Mesendoderm (in vitro differentiated cells): ENCODE data around the gene PGBD5.

Source experiments
- DNase-seq: peaks from one replicate; pipeline ENCODE4 v3.0.0; 2013
- H2AK5ac ChIP-seq: 2 replicates; pipeline ENCODE4 v1.6.1; 2013; ENCODE audit warnings: low read length, inconsistent platforms
- H2BK120ac ChIP-seq: 2 replicates; pipeline ENCODE4 v1.6.1; 2013; ENCODE audit warnings: low read depth, mild to moderate bottlenecking, low read length, moderate library complexity, mixed read lengths
- H2BK15ac ChIP-seq: replicated peaks from 2 replicates; pipeline ENCODE4 v1.6.1; 2013; ENCODE audit warnings: low read depth, mild to moderate bottlenecking, moderate library complexity
- H2BK5ac ChIP-seq: 2 replicates; pipeline ENCODE4 v1.6.1; 2013; ENCODE audit warnings: low read length, inconsistent platforms
- H3K18ac ChIP-seq: 2 replicates; pipeline ENCODE4 v1.6.1; 2013; ENCODE audit warnings: mild to moderate bottlenecking, low read length, mixed read lengths
- H3K23ac ChIP-seq: one replicate; pipeline ENCODE4 v1.6.1; 2013; ENCODE audit warnings: low read length
- H3K27ac ChIP-seq: 2 replicates; pipeline ENCODE4 v1.5.1; 2013; ENCODE audit warnings: low read depth, mild to moderate bottlenecking, inconsistent platforms, low read length, moderate library complexity
- H3K27me3 ChIP-seq: 2 replicates; pipeline ENCODE4 v1.6.1; 2013; ENCODE audit warnings: low read length, control low read depth, mild to moderate bottlenecking, inconsistent platforms; ENCODE audit not compliant: insufficient read depth, poor library complexity
- H3K36me3 ChIP-seq: 2 replicates; pipeline ENCODE4 v1.6.1; 2013; ENCODE audit warnings: low read length, inconsistent platforms; ENCODE audit not compliant: control insufficient read depth, insufficient read depth
- H3K4ac ChIP-seq: one replicate; pipeline ENCODE4 v1.6.1; 2013; ENCODE audit warnings: low read depth, mild to moderate bottlenecking, low read length, moderate library complexity
- H3K4me1 ChIP-seq: 2 replicates; pipeline ENCODE4 v1.6.1; 2013; ENCODE audit warnings: low read depth, low read length, inconsistent platforms; ENCODE audit not compliant: control insufficient read depth
- H3K4me2 ChIP-seq: 2 replicates; pipeline ENCODE4 v1.6.1; 2013; ENCODE audit warnings: low read length
- H3K4me3 ChIP-seq: 2 replicates; pipeline ENCODE4 v1.5.1; 2013; ENCODE audit warnings: mild to moderate bottlenecking, low read length
- H3K56ac ChIP-seq: one replicate; pipeline ENCODE4 v1.6.1; 2013; ENCODE audit warnings: low read length
- H3K79me1 ChIP-seq: 2 replicates; pipeline ENCODE4 v1.6.1; 2013; ENCODE audit warnings: low read length, inconsistent platforms
- H3K79me2 ChIP-seq: 2 replicates; pipeline ENCODE4 v1.6.1; 2013; ENCODE audit warnings: mild to moderate bottlenecking, low read length; ENCODE audit not compliant: control insufficient read depth, insufficient read depth
- H3K9ac ChIP-seq: 2 replicates; pipeline ENCODE4 v1.6.1; 2013; ENCODE audit warnings: low read length, inconsistent platforms
- H4K5ac ChIP-seq: one replicate; pipeline ENCODE4 v1.6.1; 2013; ENCODE audit warnings: low read length
- H4K8ac ChIP-seq: one replicate; pipeline ENCODE4 v1.6.1; 2013; ENCODE audit warnings: low read depth, mild to moderate bottlenecking, control low read depth, low read length, moderate library complexity
- WGBS: extraction: QIAGEN DNeasy Blood & Tissue Kit; methylation state at CpG from one replicate; pipeline ENCODE4 v1.1.7; 2013; ENCODE audit warnings: low lambda C conversion rate, missing lambda C conversion rate; ENCODE audit not compliant: insufficient coverage; ENCODE audit errors: extremely low coverage; 5-methylcytosine and 5-hydroxymethylcytosine counted together

PGBD5 gene

GRCh38 chr1:230382001-230382491 is 44.1 kb downstream of the PGBD5 start:
- Histone ChIP-seq H3K4me3 (no peak overlapping the region), H2AK5ac (no peak overlapping the region), H3K27ac (no peak overlapping the region), H4K5ac (no peak overlapping the region), H4K8ac (no peak overlapping the region), H3K27me3 (no peaks in the 10 kb centered on the region), H3K4ac (no peak overlapping the region), H2BK5ac (no peak overlapping the region), H3K36me3 (no peaks in the 10 kb centered on the region), H3K9ac (no peak overlapping the region), H3K4me2 (no peak overlapping the region), H2BK120ac (no peak overlapping the region), H3K4me1 (peaks cover 7% of the 10 kb centered on the region), H3K23ac (no peak overlapping the region), H3K18ac (no peak overlapping the region), H2BK15ac (no peak overlapping the region), H3K79me2 (no peaks in the 10 kb centered on the region), H3K79me1 (no peaks in the 10 kb centered on the region), H3K56ac (no peak overlapping the region)
- DNase-seq = peak; percentile 91
- WGBS = no CpG with 5 or more reads among the region's 7 CpGs

GRCh38 chr1:230381585-230381984 is 44.5 kb downstream of the PGBD5 start:
- H3K79me2 ChIP-seq = no peaks in the 10 kb centered on the region
- peak; percentile 34 for DNase-seq
- no peak overlapping the region for H3K9ac ChIP-seq
- no peak overlapping the region for H2BK15ac ChIP-seq
- no peak overlapping the region for H3K23ac ChIP-seq
- H4K5ac ChIP-seq = no peak overlapping the region
- H3K4me2 ChIP-seq = no peak overlapping the region
- peaks cover 7% of the 10 kb centered on the region for H3K4me1 ChIP-seq
- H4K8ac ChIP-seq = no peak overlapping the region
- H3K36me3 ChIP-seq = no peaks in the 10 kb centered on the region
- no peak overlapping the region for H2BK120ac ChIP-seq
- peak overlapping the region; percentile 17 for H3K56ac ChIP-seq
- WGBS = no CpG with 5 or more reads among the region's 6 CpGs
- no peak overlapping the region for H3K4me3 ChIP-seq
- no peaks in the 10 kb centered on the region for H3K79me1 ChIP-seq
- no peaks in the 10 kb centered on the region for H3K27me3 ChIP-seq
- no peak overlapping the region for H3K18ac ChIP-seq
- H3K27ac ChIP-seq = no peak overlapping the region
- H3K4ac ChIP-seq = no peak overlapping the region
- H2BK5ac ChIP-seq = no peak overlapping the region
- no peak overlapping the region for H2AK5ac ChIP-seq

- H3K18ac ChIP-seq = no peak overlapping the region
- H3K56ac ChIP-seq = no peak overlapping the region
- no peaks in the 10 kb centered on the region for H3K27me3 ChIP-seq
- no CpG with 5 or more reads among the region's 5 CpGs for WGBS
- no peak overlapping the region for H2BK15ac ChIP-seq
- H3K4ac ChIP-seq = no peak overlapping the region
- DNase-seq = no peak
- no peaks in the 10 kb centered on the region for H3K79me2 ChIP-seq
- H3K4me1 ChIP-seq = peaks cover 7% of the 10 kb centered on the region
- H3K27ac ChIP-seq = no peak overlapping the region
- H3K4me2 ChIP-seq = no peak overlapping the region
- H4K8ac ChIP-seq = no peak overlapping the region
- H2AK5ac ChIP-seq = no peak overlapping the region
- no peak overlapping the region for H3K4me3 ChIP-seq
- H2BK120ac ChIP-seq = no peak overlapping the region
- H3K9ac ChIP-seq = no peak overlapping the region
- no peaks in the 10 kb centered on the region for H3K79me1 ChIP-seq
- H2BK5ac ChIP-seq = no peak overlapping the region
- no peaks in the 10 kb centered on the region for H3K36me3 ChIP-seq
- H3K23ac ChIP-seq = no peak overlapping the region
- no peak overlapping the region for H4K5ac ChIP-seq
Measured at GRCh38 chr1:230381049-230381467, 45.1 kb downstream of the PGBD5 start.

- Histone ChIP-seq H3K23ac (no peak overlapping the region), H3K79me2 (no peaks in the 10 kb centered on the region), H3K4ac (no peak overlapping the region), H4K5ac (no peak overlapping the region), H2AK5ac (no peak overlapping the region), H4K8ac (no peak overlapping the region), H3K56ac (no peak overlapping the region), H3K4me1 (peaks cover 7% of the 10 kb centered on the region), H3K4me2 (no peak overlapping the region), H3K36me3 (no peaks in the 10 kb centered on the region), H3K9ac (no peak overlapping the region), H3K18ac (no peak overlapping the region), H2BK120ac (no peak overlapping the region), H3K79me1 (no peaks in the 10 kb centered on the region), H2BK5ac (no peak overlapping the region), H3K4me3 (no peak overlapping the region), H3K27me3 (no peaks in the 10 kb centered on the region), H3K27ac (no peak overlapping the region), H2BK15ac (no peak overlapping the region)
- no peak for DNase-seq
- no CpG with 5 or more reads among the region's 1 CpG for WGBS
Measured at GRCh38 chr1:230379928-230380327, 46.2 kb downstream of the PGBD5 start.

GRCh38 chr1:230379462-230379861 is 46.7 kb downstream of the PGBD5 start:
- Histone ChIP-seq H3K9ac (no peak overlapping the region), H3K18ac (no peak overlapping the region), H3K79me2 (no peaks in the 10 kb centered on the region), H4K8ac (no peak overlapping the region), H3K4me2 (no peak overlapping the region), H3K23ac (no peak overlapping the region), H2BK120ac (no peak overlapping the region), H2AK5ac (no peak overlapping the region), H3K56ac (no peak overlapping the region), H4K5ac (no peak overlapping the region), H3K27ac (no peak overlapping the region), H3K36me3 (no peaks in the 10 kb centered on the region), H3K4me3 (no peak overlapping the region), H3K4me1 (peaks cover 7% of the 10 kb centered on the region), H3K27me3 (no peaks in the 10 kb centered on the region), H3K79me1 (no peaks in the 10 kb centered on the region), H2BK15ac (no peak overlapping the region), H2BK5ac (no peak overlapping the region), H3K4ac (no peak overlapping the region)
- WGBS = no CpG with 5 or more reads among the region's 3 CpGs
- no peak for DNase-seq

GRCh38 chr1:230377851-230378250 is 48.3 kb downstream of the PGBD5 start:
- Histone ChIP-seq H2BK5ac (no peak overlapping the region), H3K23ac (no peak overlapping the region), H3K27me3 (no peaks in the 10 kb centered on the region), H3K79me1 (no peaks in the 10 kb centered on the region), H2AK5ac (no peak overlapping the region), H3K4me1 (peaks cover 7% of the 10 kb centered on the region), H3K4me2 (no peak overlapping the region), H4K5ac (no peak overlapping the region), H3K18ac (no peak overlapping the region), H3K4me3 (no peak overlapping the region), H3K27ac (no peak overlapping the region), H3K36me3 (no peaks in the 10 kb centered on the region), H3K79me2 (no peaks in the 10 kb centered on the region), H4K8ac (no peak overlapping the region), H3K56ac (no peak overlapping the region), H2BK120ac (no peak overlapping the region), H3K9ac (no peak overlapping the region), H3K4ac (no peak overlapping the region), H2BK15ac (no peak overlapping the region)
- DNase-seq = peak; percentile 54
- WGBS = no CpG with 5 or more reads among the region's 2 CpGs
